ENCODE results near the gene RAET1E.

The RAET1E gene

GRCh38 chr6:149903938-149904611 is 6.2 kb upstream of the RAET1E start:
- no peak overlapping the region for H3K4me2 ChIP-seq (ENCODE audit: low read depth, low read length)
- H3K4me1 ChIP-seq (ENCODE audit: low read length) = no peaks in the 10 kb centered on the region
- H3K9me3 ChIP-seq (replicated peaks; ENCODE audit: insufficient read depth, low read length) = no peaks in the 10 kb centered on the region
- H3K27me3 ChIP-seq (replicated peaks; ENCODE audit: insufficient read depth, low read length) = peaks cover 93% of the 10 kb centered on the region
- no peak for DNase-seq
- no peaks in the 10 kb centered on the region for H4K20me1 ChIP-seq (ENCODE audit: insufficient read depth, low read length)
- H3K9me2 ChIP-seq (replicated peaks; ENCODE audit: insufficient read depth, low read length) = no peaks in the 10 kb centered on the region
- H3K9ac ChIP-seq (ENCODE audit: low read length) = no peak overlapping the region
- no peak overlapping the region for H2AFZ ChIP-seq (ENCODE audit: low read length)
- no peaks in the 10 kb centered on the region for H3K79me2 ChIP-seq (ENCODE audit: low read length)
- H3F3A ChIP-seq (ENCODE audit: insufficient read depth, low read length) = no peaks in the 10 kb centered on the region
- H3K36me3 ChIP-seq (replicated peaks; ENCODE audit: insufficient read depth, low read length) = no peaks in the 10 kb centered on the region
- no peak overlapping the region for H3K27ac ChIP-seq (ENCODE audit: low read length)
- TF ChIP-seq EZH2phosphoT487 (IDR thresholded peaks at IDR 0.05; ENCODE audit: low read length) (no peak), EZH2 (optimal IDR thresholded peaks at IDR 0.05; ENCODE audit: low read depth, low read length) (no peak), CTCF (IDR thresholded peaks at IDR 0.05; ENCODE audit: low read length) (no peak)
- H3K4me3 ChIP-seq (ENCODE audit: low read length) = no peak overlapping the region

DNA sequence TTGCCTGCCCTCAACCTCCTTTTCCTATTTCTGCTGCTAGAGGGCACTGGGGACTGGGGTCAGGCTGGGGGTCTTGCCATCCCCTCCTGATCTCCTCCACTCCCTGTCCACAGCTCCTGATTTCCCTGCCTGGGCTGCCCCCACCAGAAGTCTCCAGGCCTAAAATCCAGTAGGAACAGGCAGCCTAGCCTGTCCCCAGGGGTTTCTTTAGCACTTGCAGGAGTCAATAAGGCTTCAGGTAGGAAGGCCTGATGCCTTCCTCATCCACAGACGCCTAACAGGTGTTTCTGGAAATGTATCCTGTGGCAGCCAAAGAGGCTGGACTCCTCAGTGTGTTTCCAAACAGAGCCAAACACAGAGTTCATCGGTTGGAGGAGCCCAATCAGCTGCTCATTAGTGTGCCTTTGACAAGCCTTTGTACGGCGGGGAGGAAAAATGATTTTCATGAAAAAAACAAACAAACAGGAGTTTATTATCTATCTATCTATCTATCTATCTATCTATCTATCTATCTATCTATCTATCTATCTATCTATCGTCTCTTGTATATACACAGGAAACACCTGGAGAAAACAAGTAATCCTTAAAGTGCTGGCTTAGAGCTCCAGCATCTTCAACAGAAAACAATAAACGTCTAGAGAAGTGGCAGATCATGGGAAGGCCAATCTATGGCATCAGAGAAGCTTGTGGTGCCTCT is 3.7 kb upstream of the RAET1E start:
- DNase-seq = no peak
- no peaks in the 10 kb centered on the region for H3K9me2 ChIP-seq (replicated peaks; ENCODE audit: insufficient read depth, low read length)

GRCh38 chr6:149900620-149901443 is 2.9 kb upstream of the RAET1E start:
- Histone ChIP-seq H3K79me2 (ENCODE audit: low read length) (no peaks in the 10 kb centered on the region), H3K4me1 (ENCODE audit: low read length) (no peaks in the 10 kb centered on the region), H3K27me3 (replicated peaks; ENCODE audit: insufficient read depth, low read length) (peaks cover 78% of the 10 kb centered on the region), H3K9me2 (replicated peaks; ENCODE audit: insufficient read depth, low read length) (no peaks in the 10 kb centered on the region), H3K9me3 (replicated peaks; ENCODE audit: insufficient read depth, low read length) (no peaks in the 10 kb centered on the region), H3K36me3 (replicated peaks; ENCODE audit: insufficient read depth, low read length) (no peaks in the 10 kb centered on the region), H3K27ac (ENCODE audit: low read length) (no peak overlapping the region), H3K4me3 (ENCODE audit: low read length) (no peak overlapping the region), H3F3A (ENCODE audit: insufficient read depth, low read length) (no peaks in the 10 kb centered on the region), H3K9ac (ENCODE audit: low read length) (no peak overlapping the region), H3K4me2 (ENCODE audit: low read depth, low read length) (no peak overlapping the region), H2AFZ (ENCODE audit: low read length) (no peak overlapping the region), H4K20me1 (ENCODE audit: insufficient read depth, low read length) (no peaks in the 10 kb centered on the region)
- no peak for DNase-seq
- TF ChIP-seq EZH2 (optimal IDR thresholded peaks at IDR 0.05; ENCODE audit: low read depth, low read length) (no peak), EZH2phosphoT487 (IDR thresholded peaks at IDR 0.05; ENCODE audit: low read length) (no peak), CTCF (IDR thresholded peaks at IDR 0.05; ENCODE audit: low read length) (no peak)

More for the DNA sequence above, 3.7 kb upstream of the RAET1E start:
- Histone ChIP-seq H3K4me1 (ENCODE audit: low read length) (no peaks in the 10 kb centered on the region), H3K4me2 (ENCODE audit: low read depth, low read length) (no peak overlapping the region), H3F3A (ENCODE audit: insufficient read depth, low read length) (no peaks in the 10 kb centered on the region), H3K9ac (ENCODE audit: low read length) (no peak overlapping the region), H3K36me3 (replicated peaks; ENCODE audit: insufficient read depth, low read length) (no peaks in the 10 kb centered on the region), H4K20me1 (ENCODE audit: insufficient read depth, low read length) (no peaks in the 10 kb centered on the region), H3K27me3 (replicated peaks; ENCODE audit: insufficient read depth, low read length) (peaks cover 85% of the 10 kb centered on the region), H3K4me3 (ENCODE audit: low read length) (no peak overlapping the region), H2AFZ (ENCODE audit: low read length) (no peak overlapping the region), H3K79me2 (ENCODE audit: low read length) (no peaks in the 10 kb centered on the region), H3K27ac (ENCODE audit: low read length) (no peak overlapping the region), H3K9me3 (replicated peaks; ENCODE audit: insufficient read depth, low read length) (no peaks in the 10 kb centered on the region)
- TF ChIP-seq EZH2phosphoT487 (IDR thresholded peaks at IDR 0.05; ENCODE audit: low read length) (no peak), CTCF (IDR thresholded peaks at IDR 0.05; ENCODE audit: low read length) (no peak), EZH2 (optimal IDR thresholded peaks at IDR 0.05; ENCODE audit: low read depth, low read length) (no peak)
